A172 (cell line): ENCODE measurements around the gene DENND1B. TPM values are rescaled to one million over a fixed set of nuclear protein-coding genes. Genes with fewer than 3 reads are reported as not detected.

ENCODE experiments used
- DNase-seq: peaks from one replicate; pipeline ENCODE4 v3.0.0-alpha.2; 2015; ENCODE audit warnings: low spot score
- total RNA-seq: library from RNA; depleted of rRNA; stranded (reverse); fragments of >200 nt; shearing (Covaris generic); gene quantifications from 2 replicates; pipeline ENCODE4 v1.2.3, GENCODE V29; 2014

The DENND1B gene
- total RNA-seq, 1 experiment from 2014 or later: 16.1 TPM

- no peak for DNase-seq
Observed at GRCh38 chr1:197683895-197684553, 91.3 kb downstream of the DENND1B start.

GRCh38 chr1:197683280-197683679, 92.0 kb downstream of the DENND1B start:
- DNase-seq: no peak

GRCh38 chr1:197680311-197680710, 95.0 kb downstream of the DENND1B start:
- DNase-seq: no peak

GRCh38 chr1:197677752-197678295, 97.5 kb downstream of the DENND1B start:
- no peak for DNase-seq

- DNase-seq: no peak
Observed at GRCh38 chr1:197677313-197677712, 98.0 kb downstream of the DENND1B start.

GRCh38 chr1:197675583-197676208, 99.6 kb downstream of the DENND1B start:
- no peak for DNase-seq

- DNase-seq: no peak
Observed at GRCh38 chr1:197674286-197674685, 101.0 kb downstream of the DENND1B start.

- no peak for DNase-seq
Observed at GRCh38 chr1:197673292-197673691, 102.0 kb downstream of the DENND1B start.

- DNase-seq: no peak
Observed at GRCh38 chr1:197672347-197672746, 102.9 kb downstream of the DENND1B start.

- no peak for DNase-seq
Observed at GRCh38 chr1:197671920-197672319, 103.4 kb downstream of the DENND1B start.

GRCh38 chr1:197671140-197671539, 104.1 kb downstream of the DENND1B start:
- DNase-seq: no peak

GRCh38 chr1:197666769-197667285, 108.5 kb downstream of the DENND1B start:
- no peak for DNase-seq

- no peak for DNase-seq
Observed at GRCh38 chr1:197664391-197664790, 110.9 kb downstream of the DENND1B start.

GRCh38 chr1:197663162-197663953, 111.9 kb downstream of the DENND1B start:
- DNase-seq: no peak

- DNase-seq: no peak
Observed at GRCh38 chr1:197660389-197660788, 114.9 kb downstream of the DENND1B start.

GRCh38 chr1:197659171-197659570, 116.1 kb downstream of the DENND1B start:
- no peak for DNase-seq

- DNase-seq: no peak
Observed at GRCh38 chr1:197649188-197649587, 126.1 kb downstream of the DENND1B start.

- no peak for DNase-seq
Observed at GRCh38 chr1:197638316-197638715, 137.0 kb downstream of the DENND1B start.

GRCh38 chr1:197637406-197637805, 137.9 kb downstream of the DENND1B start:
- no peak for DNase-seq

- no peak for DNase-seq
Observed at GRCh38 chr1:197633447-197634078, 141.7 kb downstream of the DENND1B start.

GRCh38 chr1:197632651-197633050, 142.6 kb downstream of the DENND1B start:
- DNase-seq: no peak

GRCh38 chr1:197632005-197632404, 143.3 kb downstream of the DENND1B start:
- no peak for DNase-seq
